GM20431 (cell line): ENCODE results near the gene AFF3.

Experiments used
- in situ Hi-C: fragments of 300-500 bp; cut with MseI, MboI; formaldehyde crosslinking; loops from one replicate; pipeline ENCODE4 v1.15.0; 2020; ENCODE audit warnings: low sequenced_read_pairs; ENCODE audit not compliant: unreplicated experiment

The AFF3 gene

DNA sequence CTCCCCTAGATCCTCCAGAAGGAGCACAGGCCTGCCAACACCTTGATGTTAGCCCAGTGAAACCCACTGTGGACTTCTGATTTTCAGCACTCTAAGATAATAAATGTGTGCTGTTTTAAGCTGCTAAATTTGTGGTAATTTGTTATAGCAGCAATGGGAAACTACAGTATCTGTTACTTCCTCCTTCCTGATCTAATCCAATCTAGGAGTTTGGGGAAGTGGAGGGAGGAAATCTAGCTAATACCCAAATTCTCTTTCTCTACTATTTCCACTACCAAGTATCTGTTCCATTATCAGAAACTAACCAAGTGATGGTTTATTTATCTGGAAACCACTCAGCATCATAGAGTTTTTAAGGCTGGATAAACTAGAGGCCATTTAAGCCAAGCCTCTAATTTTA lies 64.9 kb downstream of the AFF3 start:
- in situ Hi-C loops, result no loop called here

DNA sequence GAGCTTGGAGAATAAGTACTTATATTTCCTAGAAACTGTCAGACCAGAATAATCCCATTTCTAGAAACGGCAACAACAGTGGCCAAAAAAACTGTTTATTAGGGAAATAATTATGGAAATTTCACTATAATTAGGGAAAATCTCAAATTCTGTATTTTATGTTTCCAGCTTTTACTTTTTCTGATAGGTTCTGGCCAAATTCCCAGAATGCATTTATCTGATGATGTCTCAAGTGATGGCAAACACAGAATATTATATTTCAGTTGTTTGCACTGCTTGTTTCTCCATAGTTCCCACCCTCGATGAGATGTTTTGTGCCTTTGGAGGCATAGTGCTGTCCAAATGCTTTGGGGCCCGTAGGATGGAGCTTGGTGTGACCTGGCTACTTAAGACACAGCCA lies 66.9 kb downstream of the AFF3 start:
- in situ Hi-C loops, result no loop called here

GRCh38 chr2:100073110-100073509 lies 69.3 kb downstream of the AFF3 start:
- in situ Hi-C loops, result no loop called here

GRCh38 chr2:100072503-100072902 lies 69.9 kb downstream of the AFF3 start:
- in situ Hi-C loops, result no loop called here

- in situ Hi-C loops, result no loop called here
These were observed 70.9 kb downstream of the AFF3 start for GRCh38 chr2:100071335-100072043.

GRCh38 chr2:100070078-100070477 lies 72.3 kb downstream of the AFF3 start:
- in situ Hi-C loops, result no loop called here

DNA sequence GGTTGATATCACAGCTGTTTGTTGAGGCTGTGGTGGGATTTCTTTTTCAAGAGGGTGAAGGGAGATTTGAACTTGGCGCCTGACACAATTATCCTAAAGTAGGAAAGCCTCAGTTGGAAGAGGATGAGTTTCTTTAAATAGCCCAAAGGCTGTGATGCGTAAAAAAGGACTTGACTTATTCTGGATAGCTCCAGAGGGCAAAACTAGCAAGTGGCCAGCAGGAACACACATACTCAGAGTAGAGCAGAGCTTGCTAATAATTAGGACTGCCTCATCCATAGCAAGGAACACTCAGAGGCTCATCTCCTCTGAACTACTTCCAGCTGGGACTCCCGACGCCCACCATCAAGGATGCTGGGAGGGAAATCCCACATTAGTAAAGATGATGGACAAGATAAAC lies 74.0 kb downstream of the AFF3 start:
- in situ Hi-C loops, result no loop called here

GRCh38 chr2:100067784-100068183 lies 74.6 kb downstream of the AFF3 start:
- in situ Hi-C loops, result no loop called here

DNA sequence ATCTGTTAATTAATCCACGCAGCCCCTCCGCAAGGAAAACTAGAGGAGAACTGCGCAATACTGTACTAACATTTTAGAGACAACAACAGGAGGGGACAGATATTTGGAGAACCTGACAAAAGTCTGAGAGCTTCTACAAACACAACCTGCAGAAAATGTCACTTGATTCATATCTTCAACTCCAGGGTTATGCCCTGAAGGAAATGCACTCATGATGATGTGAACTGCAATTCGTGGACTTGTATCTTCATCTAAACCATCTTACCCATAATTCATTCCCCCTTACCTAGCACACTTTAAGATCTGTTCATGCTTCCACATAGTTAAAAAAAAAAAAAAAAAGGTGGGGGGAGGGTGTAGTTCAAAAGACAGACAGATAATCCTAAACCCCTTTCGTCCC lies 75.5 kb downstream of the AFF3 start:
- in situ Hi-C loops, result no loop called here

GRCh38 chr2:100066246-100066645 lies 76.1 kb downstream of the AFF3 start:
- in situ Hi-C loops, result no loop called here

DNA sequence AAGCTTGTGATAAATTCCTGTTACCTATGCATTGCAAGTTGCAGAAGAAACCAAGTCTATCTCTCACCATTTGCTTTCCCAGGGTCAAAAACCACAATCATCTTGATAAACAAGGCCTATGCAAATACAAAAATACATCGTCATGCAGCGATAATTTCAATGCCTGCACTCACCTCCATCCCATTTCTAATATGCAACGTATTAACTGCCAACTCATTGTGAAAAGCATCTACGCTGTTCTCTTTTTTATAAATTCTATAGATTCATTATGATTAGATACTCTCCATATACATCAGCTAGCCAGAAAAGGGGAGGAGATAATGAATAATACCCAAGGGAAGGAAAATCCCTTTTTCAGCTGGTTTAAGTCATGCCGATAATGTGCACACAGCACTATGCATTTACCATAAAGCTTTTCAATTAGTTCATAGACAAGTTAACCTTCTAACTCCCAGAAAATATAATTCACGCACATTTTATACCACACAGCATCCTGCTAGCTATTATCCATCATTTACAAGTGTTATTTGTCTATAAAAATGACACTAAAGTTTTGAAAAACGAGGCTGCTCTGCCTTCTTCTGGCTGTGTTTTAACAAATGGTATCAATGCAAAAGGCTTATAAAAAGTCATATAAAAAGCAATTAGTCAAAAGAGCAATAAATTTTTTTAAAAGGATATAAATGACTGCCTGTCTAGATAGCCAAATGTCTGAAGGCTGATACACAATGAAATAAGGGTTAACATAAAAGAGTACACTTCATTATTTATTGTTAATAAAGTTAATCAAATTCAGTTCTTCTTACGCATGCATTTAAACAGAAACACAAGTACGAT lies 77.6 kb downstream of the AFF3 start:
- in situ Hi-C loops, result no loop called here

GRCh38 chr2:100064165-100064564 lies 78.2 kb downstream of the AFF3 start:
- in situ Hi-C loops, result no loop called here

DNA sequence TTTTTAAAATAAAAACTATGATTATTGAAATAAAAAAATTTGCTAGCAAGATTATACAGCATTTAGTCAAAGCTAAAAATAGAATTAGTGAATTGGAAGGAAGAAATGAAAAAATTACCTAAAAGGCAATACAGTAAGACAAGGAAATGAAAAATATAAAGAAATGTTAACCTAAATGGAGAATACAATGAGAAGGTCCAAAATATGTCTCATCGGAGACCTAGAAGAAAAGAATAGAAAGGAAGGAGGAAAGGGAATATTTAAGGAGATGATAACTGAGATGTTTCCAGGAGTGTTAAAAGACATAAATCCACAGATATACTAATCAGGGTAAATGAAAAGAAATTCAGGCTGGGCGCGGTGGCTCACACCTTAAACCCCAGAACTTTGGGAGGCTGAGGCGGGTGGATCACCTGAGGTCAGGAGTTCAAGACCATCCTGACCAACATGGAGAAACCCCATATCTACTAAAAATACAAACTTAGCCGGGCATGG lies 78.9 kb downstream of the AFF3 start:
- in situ Hi-C loops, result no loop called here

DNA sequence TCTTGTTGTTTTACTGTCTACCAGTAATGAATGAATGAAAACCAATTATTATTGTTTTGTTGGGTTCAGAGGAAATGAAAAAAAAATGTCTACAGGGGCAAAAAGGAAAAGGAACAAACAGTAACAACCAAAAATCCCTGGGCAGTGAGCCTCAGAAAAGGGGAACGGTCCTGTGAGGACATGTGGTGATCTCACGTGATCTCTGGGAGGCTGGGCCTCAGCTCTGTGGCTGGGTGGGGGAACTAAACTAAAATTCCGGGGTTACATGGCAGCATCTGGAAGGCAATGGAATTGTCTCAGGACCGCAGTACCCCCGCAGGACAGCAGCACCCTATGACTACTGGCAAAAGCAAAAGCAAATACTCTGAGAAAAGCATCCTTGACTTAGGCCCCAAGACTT lies 80.1 kb downstream of the AFF3 start:
- in situ Hi-C loops, result no loop called here

DNA sequence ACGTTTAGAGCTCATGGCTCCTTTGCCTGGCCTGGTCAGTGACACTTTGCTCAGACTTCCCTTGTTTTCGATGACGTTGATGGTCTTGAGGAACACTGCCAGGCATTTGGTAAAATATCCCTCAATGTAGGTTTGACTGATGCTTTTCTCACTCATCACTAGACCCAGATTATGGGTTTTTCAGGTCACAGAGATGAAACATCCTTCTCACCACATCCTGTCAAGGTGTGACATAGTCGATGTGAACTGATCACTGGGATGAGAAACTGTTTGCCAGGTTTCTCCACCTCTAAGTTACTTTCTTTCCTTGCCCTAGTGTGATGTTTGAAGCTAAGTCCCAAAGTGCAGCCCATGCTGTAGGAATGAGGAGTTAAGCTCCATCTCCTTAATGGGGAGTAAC lies 81.5 kb downstream of the AFF3 start:
- in situ Hi-C loops, result no loop called here

DNA sequence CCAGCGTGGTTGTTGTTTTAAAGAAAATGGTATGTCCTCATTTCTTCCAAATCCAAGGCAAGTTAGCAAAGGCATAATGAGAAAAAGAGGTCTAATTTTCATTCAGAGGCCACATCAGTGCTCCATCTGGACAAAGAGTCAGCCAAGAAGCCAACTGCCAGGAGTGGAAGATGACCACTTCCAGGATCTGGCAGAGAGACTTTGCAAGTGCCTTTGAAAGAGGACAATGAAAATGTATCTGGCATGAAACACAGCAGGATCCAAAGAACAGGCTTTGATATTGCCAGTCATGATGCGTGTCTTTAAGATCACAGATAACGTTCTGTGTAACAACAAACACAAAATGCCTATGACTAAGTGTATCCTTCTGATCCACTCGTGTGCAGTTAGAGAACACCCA lies 82.8 kb downstream of the AFF3 start:
- in situ Hi-C loops, result no loop called here

GRCh38 chr2:100057901-100058261 lies 84.5 kb downstream of the AFF3 start:
- in situ Hi-C loops, result no loop called here

- in situ Hi-C loops, result no loop called here
These were observed 88.0 kb downstream of the AFF3 start for GRCh38 chr2:100054426-100054825.

GRCh38 chr2:100053087-100053885 lies 89.1 kb downstream of the AFF3 start:
- in situ Hi-C loops, result no loop called here

- in situ Hi-C loops, result no loop called here
These were observed 89.7 kb downstream of the AFF3 start for GRCh38 chr2:100052650-100053049.

DNA sequence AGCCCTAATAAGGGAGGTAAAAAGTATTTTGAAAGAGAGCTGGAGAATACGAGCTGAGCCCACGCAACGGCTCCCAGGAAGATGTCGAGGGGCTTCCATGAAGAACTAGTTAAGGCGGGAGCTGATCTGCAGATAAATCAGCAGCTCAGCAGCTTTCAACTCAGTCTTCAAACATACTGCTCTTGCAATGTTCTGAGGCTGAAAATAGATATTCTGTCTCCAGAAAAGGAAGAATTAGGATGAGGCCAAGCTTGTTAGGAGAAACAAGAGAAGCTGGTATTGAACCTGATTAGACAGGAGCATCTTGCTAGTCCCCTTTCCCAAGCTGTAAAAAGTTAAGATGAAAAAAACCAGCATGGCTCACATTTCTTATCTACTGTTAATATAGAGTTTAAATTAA lies 91.1 kb downstream of the AFF3 start:
- in situ Hi-C loops, result no loop called here
